SK-N-SH (cell line): ENCODE measurements around the gene TCEANC. TPM values are rescaled to one million over a fixed set of nuclear protein-coding genes. Genes with fewer than 3 reads are reported as not detected.

Source experiments
- CTCF ChIA-PET: fragments of 300-600, 350-600 bp; formaldehyde crosslinking; extraction: SDS; loops from one replicate; lab custom pipeline; 2021; lab: Yijun Ruan, JAX
- POLR2A ChIA-PET: fragments of 350-600 bp; sonication (Branson Sonifier 250); formaldehyde crosslinking; extraction: SDS; loops from one replicate; lab custom pipeline; 2020; ENCODE audit warnings: antibody characterized with exemption, inconsistent platforms; lab: Yijun Ruan, JAX
- DNase-seq: peaks from one replicate; pipeline ENCODE4 v3.0.0; 2012
- H2AFZ ChIP-seq: fragments of 200-600 bp; sonication (generic); 2 replicates; pipeline ENCODE4 v1.8.1; 2016; ENCODE audit warnings: antibody characterized with exemption, mild to moderate bottlenecking, low read depth
- H3F3A ChIP-seq: fragments of 200-600 bp; sonication (generic); replicated peaks from 2 replicates; pipeline ENCODE3; 2016; ENCODE audit warnings: antibody characterized with exemption, mild to moderate bottlenecking; ENCODE audit not compliant: insufficient read depth
- H3K27ac ChIP-seq, 2 experiments: fragments of 200-500 bp in 1 of 2; fragments of 200-600 bp in 1 of 2; sonication (Bioruptor generic) in 1 of 2; sonication (generic), shearing (Covaris generic) in 1 of 2; 2 replicates each; pipeline versions ENCODE4 v1.5.1 to v1.6.1; 2014 to 2016; ENCODE audit warnings: low read depth in 2 of 2, inconsistent platforms in 1 of 2, low read length in 1 of 2, mild to moderate bottlenecking in 1 of 2, mixed read lengths in 1 of 2
- H3K27me3 ChIP-seq: fragments of 200-600 bp; sonication (generic), shearing (Covaris generic); 2 replicates; pipeline ENCODE4 v1.6.1; 2016; ENCODE audit warnings: mixed run types; ENCODE audit not compliant: insufficient read depth
- H3K36me3 ChIP-seq, 2 experiments: fragments of 200-500 bp in 1 of 2; fragments of 200-600 bp in 1 of 2; sonication (Bioruptor generic) in 1 of 2; sonication (generic) in 1 of 2; replicated peaks in 1 of 2; 2 replicates each; pipeline versions ENCODE3 to v1.5.1; 2014 to 2016; ENCODE audit warnings: low read length in 1 of 2, mild to moderate bottlenecking in 1 of 2; ENCODE audit not compliant: insufficient read depth in 2 of 2, control insufficient read depth in 1 of 2
- H3K4me1 ChIP-seq, 2 experiments: fragments of 200-500 bp in 1 of 2; fragments of 200-600 bp in 1 of 2; sonication (Bioruptor generic) in 1 of 2; sonication (generic), shearing (Covaris generic) in 1 of 2; 2 replicates each; pipeline versions ENCODE4 v1.5.1 to v1.6.1; 2014 to 2016; ENCODE audit warnings: low read depth in 1 of 2, low read length in 1 of 2, mixed run types in 1 of 2; ENCODE audit not compliant: insufficient read depth in 2 of 2, control insufficient read depth in 1 of 2
- H3K4me2 ChIP-seq: fragments of 200-600 bp; sonication (generic), shearing (Covaris generic); 2 replicates; pipeline ENCODE4 v1.6.1; 2017; ENCODE audit warnings: mixed run types
- H3K4me3 ChIP-seq, 2 experiments: fragments of 200-500 bp in 1 of 2; fragments of 200-600 bp in 1 of 2; sonication (Bioruptor generic) in 1 of 2; sonication (generic), shearing (Covaris generic) in 1 of 2; 2 replicates each; pipeline versions ENCODE4 v1.5.1 to v1.8.1; 2014 to 2016; ENCODE audit warnings: low read depth in 2 of 2, inconsistent platforms in 1 of 2, low read length in 1 of 2, mild to moderate bottlenecking in 1 of 2, mixed read lengths in 1 of 2, moderate library complexity in 1 of 2
- H3K79me2 ChIP-seq: fragments of 200-600 bp; sonication (generic); 2 replicates; pipeline ENCODE4 v1.8.1; 2017; ENCODE audit warnings: mild to moderate bottlenecking; ENCODE audit not compliant: insufficient read depth
- H3K9ac ChIP-seq: fragments of 200-600 bp; sonication (generic); 2 replicates; pipeline ENCODE4 v1.6.1; 2017; ENCODE audit warnings: mixed run types
- H3K9me2 ChIP-seq: fragments of 200-600 bp; sonication (generic); 2 replicates; pipeline ENCODE4 v1.6.1; 2017; ENCODE audit warnings: mixed run types
- H3K9me3 ChIP-seq: fragments of 200-600 bp; sonication (generic); 2 replicates; pipeline ENCODE4 v1.6.1; 2017; ENCODE audit warnings: mixed run types, mild to moderate bottlenecking, moderate library complexity
- H4K20me1 ChIP-seq: fragments of 200-600 bp; sonication (generic); 2 replicates; pipeline ENCODE4 v1.6.1; 2017; ENCODE audit warnings: mild to moderate bottlenecking, mixed run types; ENCODE audit not compliant: insufficient read depth
- CTCF ChIP-seq: fragments of 200-600 bp; sonication (generic); IDR thresholded peaks from 2 replicates; pipeline ENCODE4 v1.6.1; 2017; ENCODE audit warnings: antibody characterized with exemption, mild to moderate bottlenecking, moderate library complexity
- ELF1 ChIP-seq: IDR thresholded peaks from 2 replicates; pipeline ENCODE4 v1.4.0; 2012
- EZH2phosphoT487 ChIP-seq: fragments of 200-600 bp; sonication (generic); IDR thresholded peaks from 2 replicates; pipeline ENCODE4 v1.6.1; 2017; ENCODE audit warnings: low read depth, mixed run types, mild to moderate bottlenecking, antibody characterized with exemption, moderate library complexity, borderline replicate concordance
- FOSL2 ChIP-seq: IDR thresholded peaks from 2 replicates; pipeline ENCODE4 v1.4.0; 2012; ENCODE audit warnings: low read depth, mild to moderate bottlenecking, moderate library complexity, borderline replicate concordance
- FOXJ3 ChIP-seq: sonication (generic); formaldehyde crosslinking; IDR thresholded peaks from 2 replicates; pipeline ENCODE4 v1.5.1; 2020; ENCODE audit warnings: mild to moderate bottlenecking, missing genetic modification reagents
- GATA2 ChIP-seq: sonication (generic); formaldehyde crosslinking; IDR thresholded peaks from 2 replicates; pipeline ENCODE4 v1.5.0; 2020; ENCODE audit warnings: mild to moderate bottlenecking, missing genetic modification reagents
- JUND ChIP-seq: IDR thresholded peaks from 2 replicates; pipeline ENCODE4 v1.4.0; 2012
- MEF2A ChIP-seq: IDR thresholded peaks from 2 replicates; pipeline ENCODE4 v1.4.0; 2012; ENCODE audit warnings: low read depth, borderline replicate concordance
- MXI1 ChIP-seq: IDR thresholded peaks from 2 replicates; pipeline ENCODE4 v1.6.1; 2012; ENCODE audit warnings: mild to moderate bottlenecking, low read depth, low read length, improper control_type of control experiment
- NFIC ChIP-seq: IDR thresholded peaks from 2 replicates; pipeline ENCODE4 v1.4.0; 2012; ENCODE audit warnings: borderline replicate concordance
- NRF1 ChIP-seq: IDR thresholded peaks from 2 replicates; pipeline ENCODE4 v1.6.1; 2012; ENCODE audit warnings: low read depth, mild to moderate bottlenecking, low read length
- PBX3 ChIP-seq: IDR thresholded peaks from 2 replicates; pipeline ENCODE4; 2012
- POLR2AphosphoS5 ChIP-seq: IDR thresholded peaks from 2 replicates; pipeline ENCODE4 v1.6.1; 2012; ENCODE audit warnings: low read depth, low read length
- RCOR1 ChIP-seq: fragments of 150-350 bp; IDR thresholded peaks from 2 replicates; pipeline ENCODE4 v1.6.1; 2017; ENCODE audit warnings: antibody characterized with exemption, low read length
- REST ChIP-seq: IDR thresholded peaks from 2 replicates; pipeline ENCODE4 v1.6.1; 2012; ENCODE audit warnings: mild to moderate bottlenecking, low read depth, low read length, moderate library complexity
- RXRA ChIP-seq: IDR thresholded peaks from 2 replicates; pipeline ENCODE4 v1.4.0; 2012; ENCODE audit warnings: low read depth, mild to moderate bottlenecking, borderline replicate concordance
- SIN3A ChIP-seq: IDR thresholded peaks from 2 replicates; pipeline ENCODE4 v1.6.1; 2012; ENCODE audit warnings: low read depth, mild to moderate bottlenecking, low read length, moderate library complexity, borderline replicate concordance
- TAF1 ChIP-seq: IDR thresholded peaks from 2 replicates; pipeline ENCODE4 v1.6.1; 2012; ENCODE audit warnings: low read depth, mild to moderate bottlenecking, low read length, moderate library complexity, borderline replicate concordance
- YY1 ChIP-seq: IDR thresholded peaks from 2 replicates; pipeline ENCODE4 v1.4.0; 2012; ENCODE audit warnings: low read depth, mild to moderate bottlenecking
- WGBS: methylation state at CpG from one replicate; pipeline ENCODE4 v1.1.6; 2017; ENCODE audit warnings: low lambda C conversion rate; 5-methylcytosine and 5-hydroxymethylcytosine counted together
- polyA plus RNA-seq, 3 experiments: library from polyadenylated mRNA; depleted of rRNA; stranded (reverse); fragments of >200 nt; gene quantifications; 2 replicates each; pipeline ENCODE4 v1.2.3, GENCODE V29; 2012
- TF ChIP-seq, protein P1 (sequence below): IDR thresholded peaks from 2 replicates; pipeline ENCODE4 v1.4.0; 2012; ENCODE audit warnings: low read depth

TCEANC gene
- polyA plus RNA-seq, 1 of the 3 experiments (the other 2 are of a cell fraction) = 0.84 TPM

- no peak for TF ChIP-seq REST
- no peak for TF ChIP-seq MEF2A
- no peak for TF ChIP-seq EZH2phosphoT487
- TF ChIP-seq TAF1 = no peak
- TF ChIP-seq MXI1 = no peak
- TF ChIP-seq PBX3 = no peak
- TF ChIP-seq, all 33 proteins: peak for 0
These were observed 42.7 kb downstream of the TCEANC start (continued) for GRCh38 chrX:13695601-13696115.

- H3K9ac ChIP-seq = no peak overlapping the region
- H3K4me2 ChIP-seq = no peak overlapping the region
- WGBS = 97% methylated on average over 2 of the region's 2 CpGs
- H3K27me3 ChIP-seq = no peaks in the 10 kb centered on the region
- no peak overlapping the region for H3K4me3 ChIP-seq
- peaks cover 2 to 35% of the 10 kb centered on the region in 2 experiments for H3K4me1 ChIP-seq
- no peak overlapping the region for H3K27ac ChIP-seq
- peaks cover 42% of the 10 kb centered on the region for H4K20me1 ChIP-seq
- no peaks in the 10 kb centered on the region for H3F3A ChIP-seq
- H3K9me3 ChIP-seq = no peaks in the 10 kb centered on the region
- no peak overlapping the region for H2AFZ ChIP-seq
- DNase-seq = no peak
- ChIA-PET POLR2A (no interaction called here), CTCF (interaction anchor here (0.8 to 1.6 kb wide), 2 partner anchors 9 to 191 kb away, joined by 3 to 4 read pairs; no protein-coding TSS in a partner anchor)
- H3K36me3 ChIP-seq = no peaks in the 10 kb centered on the region
- H3K79me2 ChIP-seq = peaks cover 86% of the 10 kb centered on the region
- H3K9me2 ChIP-seq = no peaks in the 10 kb centered on the region
- TF ChIP-seq YY1 (no peak), JUND (no peak), ELF1 (no peak), PBX3 (no peak), REST (no peak), MEF2A (no peak), NRF1 (no peak), RXRA (no peak), POLR2AphosphoS5 (no peak), NFIC (no peak), SIN3A (no peak), GATA2 (CRISPR knock-in tag) (no peak), FOXJ3 (CRISPR knock-in tag) (no peak), CTCF (no peak), FOSL2 (no peak), RCOR1 (no peak), TAF1 (no peak)
- TF ChIP-seq, protein P1, sequence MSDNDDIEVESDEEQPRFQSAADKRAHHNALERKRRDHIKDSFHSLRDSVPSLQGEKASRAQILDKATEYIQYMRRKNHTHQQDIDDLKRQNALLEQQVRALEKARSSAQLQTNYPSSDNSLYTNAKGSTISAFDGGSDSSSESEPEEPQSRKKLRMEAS = no peak
These were observed 44.5 kb downstream of the TCEANC start for GRCh38 chrX:13697455-13697854.
